ENCODE results near the gene CXCR5.

Gene CXCR5

GRCh38 chr11:118928101-118928869 lies 44.6 kb downstream of the CXCR5 start:
- DNase-seq (ENCODE audit: low spot score) = peak; percentile 96

GRCh38 chr11:118928870-118929500 lies 45.3 kb downstream of the CXCR5 start:
- DNase-seq (ENCODE audit: low spot score) = peak; percentile 43

- peak; percentile 74 for DNase-seq (ENCODE audit: low spot score)
These were observed 45.9 kb downstream of the CXCR5 start for GRCh38 chr11:118929501-118930093.

- DNase-seq (ENCODE audit: low spot score) = peak; percentile 92
These were observed 46.5 kb downstream of the CXCR5 start for GRCh38 chr11:118930094-118930712.

- no peak for DNase-seq (ENCODE audit: low spot score)
These were observed 47.9 kb downstream of the CXCR5 start for GRCh38 chr11:118931571-118931970.

GRCh38 chr11:118933486-118933885 lies 49.8 kb downstream of the CXCR5 start:
- no peak for DNase-seq (ENCODE audit: low spot score)

GRCh38 chr11:118935376-118935775 lies 51.7 kb downstream of the CXCR5 start:
- DNase-seq (ENCODE audit: low spot score) = no peak

- DNase-seq (ENCODE audit: low spot score) = peak; percentile 92
These were observed 55.1 kb downstream of the CXCR5 start for GRCh38 chr11:118938491-118939403.

GRCh38 chr11:118939404-118939915 lies 55.8 kb downstream of the CXCR5 start:
- DNase-seq (ENCODE audit: low spot score) = no peak

- no peak for DNase-seq (ENCODE audit: low spot score)
These were observed 56.4 kb downstream of the CXCR5 start for GRCh38 chr11:118939953-118940598.

- DNase-seq (ENCODE audit: low spot score) = no peak
These were observed 63.4 kb downstream of the CXCR5 start for GRCh38 chr11:118947091-118947490.

Data from LoVo (cell line).